WERI-Rb-1 (cell line): ENCODE data around the gene GYPC.
"Not testable (repeated sequence)": the region's sequence is repeated elsewhere in the genome, so short reads cannot be mapped to it uniquely, and the experiment has no call there.

Source experiments
- DNase-seq: peaks from one replicate; pipeline ENCODE4 v3.0.0-alpha.2; 2020
- H3K27ac ChIP-seq: fragments of 250-450 bp; sonication (Bioruptor Pico); 2 replicates; pipeline ENCODE4 v1.5.1; 2020; ENCODE audit warnings: mild to moderate bottlenecking, moderate library complexity
- H3K27me3 ChIP-seq: fragments of 250-450 bp; sonication (Bioruptor Pico); 2 replicates; pipeline ENCODE4 v1.5.1; 2021; ENCODE audit warnings: mild to moderate bottlenecking, low read depth, moderate library complexity; ENCODE audit not compliant: insufficient read depth, severe bottlenecking
- H3K36me3 ChIP-seq: fragments of 250-450 bp; sonication (Bioruptor Pico); 2 replicates; pipeline ENCODE4 v1.5.1; 2020; ENCODE audit warnings: mild to moderate bottlenecking, moderate library complexity
- H3K4me3 ChIP-seq: 2 replicates; pipeline ENCODE4 v1.5.1; 2011; ENCODE audit warnings: low read depth, mild to moderate bottlenecking, control low read depth, low read length
- H3K9me3 ChIP-seq: fragments of 250-450 bp; sonication (Bioruptor Pico); 2 replicates; pipeline ENCODE4 v1.5.1; 2021; ENCODE audit warnings: mild to moderate bottlenecking, moderate library complexity; ENCODE audit not compliant: severe bottlenecking
- CTCF ChIP-seq: IDR thresholded peaks from 2 replicates; pipeline ENCODE4 v1.5.1; 2011; ENCODE audit warnings: low read depth, mild to moderate bottlenecking, control low read depth, inconsistent platforms, low read length

The GYPC gene

GRCh38 chr2:126687503-126687902 is 31.5 kb downstream of the GYPC start:
- no peaks in the 10 kb centered on the region for H3K36me3 ChIP-seq
- TF ChIP-seq CTCF: no peak
- peaks cover 38% of the 10 kb centered on the region for H3K27me3 ChIP-seq
- H3K9me3 ChIP-seq: no peaks in the 10 kb centered on the region
- no peak overlapping the region for H3K4me3 ChIP-seq
- no peak overlapping the region for H3K27ac ChIP-seq
- no peak for DNase-seq

GRCh38 chr2:126688594-126688993 is 32.6 kb downstream of the GYPC start:
- H3K9me3 ChIP-seq: not testable (repeated sequence)

GRCh38 chr2:126692241-126692640 is 36.3 kb downstream of the GYPC start:
- H3K4me3 ChIP-seq, H3K36me3 ChIP-seq, H3K9me3 ChIP-seq, H3K27ac ChIP-seq, DNase-seq: not testable (repeated sequence)
- peaks cover 27% of the 10 kb centered on the region for H3K27me3 ChIP-seq

More at GRCh38 chr2:126688594-126688993, 32.6 kb downstream of the GYPC start:
- H3K36me3 ChIP-seq, H3K27ac ChIP-seq, DNase-seq, H3K4me3 ChIP-seq: not testable (repeated sequence)
- peaks cover 27% of the 10 kb centered on the region for H3K27me3 ChIP-seq

GRCh38 chr2:126692934-126693592 is 37.1 kb downstream of the GYPC start:
- peaks cover 22% of the 10 kb centered on the region for H3K27me3 ChIP-seq
- not testable (repeated sequence) for H3K4me3 ChIP-seq, H3K9me3 ChIP-seq, H3K27ac ChIP-seq, H3K36me3 ChIP-seq, DNase-seq

GRCh38 chr2:126696644-126697520 is 40.9 kb downstream of the GYPC start:
- no peaks in the 10 kb centered on the region for H3K36me3 ChIP-seq
- H3K27me3 ChIP-seq: peaks cover 38% of the 10 kb centered on the region
- H3K27ac ChIP-seq: no peak overlapping the region
- DNase-seq: no peak
- H3K9me3 ChIP-seq: no peaks in the 10 kb centered on the region
- no peak overlapping the region for H3K4me3 ChIP-seq
- TF ChIP-seq CTCF: no peak

GRCh38 chr2:126698376-126698775 is 42.4 kb downstream of the GYPC start:
- H3K27me3 ChIP-seq: peaks cover 47% of the 10 kb centered on the region
- no peak overlapping the region for H3K4me3 ChIP-seq
- no peaks in the 10 kb centered on the region for H3K9me3 ChIP-seq
- H3K36me3 ChIP-seq: no peaks in the 10 kb centered on the region
- peak; percentile 78 for DNase-seq
- H3K27ac ChIP-seq: no peak overlapping the region
- no peak for TF ChIP-seq CTCF

GRCh38 chr2:126699018-126699417 is 43.1 kb downstream of the GYPC start:
- Histone ChIP-seq H3K9me3 (no peaks in the 10 kb centered on the region), H3K27ac (no peak overlapping the region), H3K4me3 (no peak overlapping the region), H3K27me3 (peaks cover 50% of the 10 kb centered on the region), H3K36me3 (no peaks in the 10 kb centered on the region)
- no peak for TF ChIP-seq CTCF
- peak; percentile 38 for DNase-seq
